ENCODE measurements around the gene KHDRBS2. TPM values are rescaled to one million over a fixed set of nuclear protein-coding genes. Genes with fewer than 3 reads are reported as not detected.

The KHDRBS2 gene
- total RNA-seq, 1 donor from 2014 or later: not detected

DNA sequence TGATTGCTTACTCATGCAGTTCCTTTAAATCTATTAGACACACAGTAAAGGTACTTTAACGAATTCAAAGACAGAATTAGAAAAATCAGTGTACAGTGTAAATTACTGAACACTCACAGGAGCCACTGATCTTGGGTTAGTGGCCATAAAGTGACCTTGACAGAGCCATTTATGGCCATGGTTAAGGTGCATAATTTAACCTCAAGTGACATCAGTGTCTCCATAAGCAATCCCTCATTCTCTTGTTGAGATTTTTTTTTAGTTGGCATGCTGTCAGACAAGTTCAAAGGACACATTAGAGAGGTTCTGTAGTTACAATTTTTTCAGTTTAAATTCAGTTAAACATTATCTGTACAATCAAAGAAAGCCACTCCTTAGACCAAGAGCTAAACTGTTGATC lies 334.4 kb downstream of the KHDRBS2 start:
- no peak for DNase-seq (ENCODE audit: low spot score)
- Mint-ChIP-seq H3K27me3 (ENCODE audit: low read depth) (no peaks in the 10 kb centered on the region), H3K27ac (no peak overlapping the region), H3K4me1 (ENCODE audit: low read depth) (no peaks in the 10 kb centered on the region), H3K9me3 (peaks cover 36% of the 10 kb centered on the region), H3K36me3 (ENCODE audit: low read depth) (no peaks in the 10 kb centered on the region), H3K4me3 (ENCODE audit: low read depth) (no peak overlapping the region)
- intact Hi-C loops (cut with micrococcal nuclease): no loop called here

DNA sequence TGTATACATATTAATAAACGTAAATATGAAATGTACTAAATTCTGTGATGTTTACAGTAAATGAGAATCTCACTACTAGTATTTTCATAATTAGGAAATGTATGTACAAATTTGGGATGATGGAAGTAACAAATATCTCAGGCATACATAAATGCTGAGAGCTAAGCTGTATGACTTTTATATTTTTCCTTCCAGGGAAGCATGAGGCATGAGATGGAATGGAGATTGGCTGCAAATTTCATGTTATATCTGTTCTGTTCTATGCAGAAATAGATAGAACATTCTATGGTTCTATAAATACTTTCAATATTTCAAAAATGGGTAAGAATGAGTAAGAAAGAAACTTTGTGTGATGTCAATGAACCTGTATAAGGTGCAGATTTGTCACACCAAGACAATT lies 335.2 kb downstream of the KHDRBS2 start:
- Mint-ChIP-seq H3K4me3 (ENCODE audit: low read depth) (no peak overlapping the region), H3K9me3 (peaks cover 34% of the 10 kb centered on the region), H3K36me3 (ENCODE audit: low read depth) (no peaks in the 10 kb centered on the region), H3K27me3 (ENCODE audit: low read depth) (no peaks in the 10 kb centered on the region), H3K4me1 (ENCODE audit: low read depth) (no peaks in the 10 kb centered on the region), H3K27ac (no peak overlapping the region)
- intact Hi-C loops (cut with micrococcal nuclease): no loop called here
- no peak for DNase-seq (ENCODE audit: low spot score)

DNA sequence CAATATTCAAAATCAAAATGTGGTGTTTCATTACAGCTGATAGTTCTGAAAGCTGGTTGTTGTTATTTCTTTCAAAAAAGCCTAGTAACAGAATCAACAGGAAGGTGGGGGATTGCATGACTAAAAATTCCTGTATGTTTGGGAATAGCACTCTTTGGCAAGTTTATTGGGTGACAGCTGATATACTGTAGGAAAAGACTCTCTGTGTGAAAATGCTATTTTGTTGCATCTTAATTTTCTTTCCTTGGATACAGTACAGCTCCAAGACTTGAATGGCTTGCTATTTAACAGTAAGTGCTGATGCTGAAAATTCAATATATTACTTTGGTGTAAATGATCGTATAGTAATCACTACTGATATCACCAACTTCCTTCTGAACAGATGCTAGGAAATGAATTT lies 336.1 kb downstream of the KHDRBS2 start:
- no peaks in the 10 kb centered on the region for H3K36me3 Mint-ChIP-seq (ENCODE audit: low read depth)
- no peaks in the 10 kb centered on the region for H3K4me1 Mint-ChIP-seq (ENCODE audit: low read depth)
- no peak for DNase-seq (ENCODE audit: low spot score)
- H3K27ac Mint-ChIP-seq: no peak overlapping the region
- no peaks in the 10 kb centered on the region for H3K27me3 Mint-ChIP-seq (ENCODE audit: low read depth)
- intact Hi-C loops (cut with micrococcal nuclease): no loop called here
- peaks cover 34% of the 10 kb centered on the region for H3K9me3 Mint-ChIP-seq
- H3K4me3 Mint-ChIP-seq (ENCODE audit: low read depth): no peak overlapping the region

DNA sequence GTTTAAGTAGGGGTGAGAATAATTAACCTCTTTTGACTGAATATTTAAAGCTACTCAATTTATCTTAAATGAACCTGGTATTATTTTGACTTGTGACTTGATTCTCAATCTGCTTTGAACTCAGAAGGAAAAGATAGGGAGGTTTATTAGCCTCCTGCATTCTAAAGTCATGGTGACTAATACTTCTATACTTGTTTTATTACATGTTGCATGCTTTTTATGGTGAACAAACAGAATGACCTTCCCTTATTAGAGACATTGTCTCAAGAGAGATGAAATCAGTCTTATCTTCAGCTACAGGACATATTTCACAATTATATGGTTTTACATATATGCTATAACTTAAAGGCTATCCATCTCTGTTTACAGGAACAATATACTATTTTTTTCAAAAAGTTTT lies 336.9 kb downstream of the KHDRBS2 start:
- Mint-ChIP-seq H3K4me3 (ENCODE audit: low read depth) (no peak overlapping the region), H3K27me3 (ENCODE audit: low read depth) (no peaks in the 10 kb centered on the region), H3K9me3 (peaks cover 36% of the 10 kb centered on the region), H3K36me3 (ENCODE audit: low read depth) (no peaks in the 10 kb centered on the region), H3K27ac (no peak overlapping the region), H3K4me1 (ENCODE audit: low read depth) (no peaks in the 10 kb centered on the region)
- intact Hi-C loops (cut with micrococcal nuclease): no loop called here
- no peak for DNase-seq (ENCODE audit: low spot score)

DNA sequence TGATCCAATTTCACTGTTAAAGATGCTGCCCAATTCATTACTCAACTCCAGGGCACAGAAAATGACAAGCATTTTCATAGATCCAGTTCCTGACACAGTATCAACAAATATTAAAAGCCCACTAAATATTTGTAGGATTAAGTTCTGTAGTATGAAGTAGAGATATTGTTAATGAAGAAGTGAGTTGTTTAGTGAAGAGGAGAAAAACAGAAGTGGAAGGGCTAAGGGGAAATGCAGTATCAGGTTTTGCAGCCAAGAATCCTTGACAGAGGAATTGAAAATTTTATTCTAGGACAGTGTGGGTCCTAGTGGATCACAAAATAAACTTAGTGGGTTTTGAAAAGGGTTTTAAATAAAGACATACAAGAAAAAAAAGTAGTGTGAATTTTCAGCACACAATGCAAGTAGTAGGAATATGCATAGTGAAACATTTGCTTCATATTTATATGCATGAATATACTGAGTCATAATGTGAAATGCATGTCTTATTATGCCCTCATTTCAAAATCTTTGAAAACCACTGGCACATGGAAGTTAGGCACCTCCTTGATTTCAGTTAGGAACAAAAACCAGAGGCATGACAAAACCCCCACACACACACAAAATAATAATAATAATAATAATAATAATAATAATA lies 338.6 kb downstream of the KHDRBS2 start:
- no peak for DNase-seq (ENCODE audit: low spot score)
- no peaks in the 10 kb centered on the region for H3K4me1 Mint-ChIP-seq (ENCODE audit: low read depth)
- intact Hi-C loops (cut with micrococcal nuclease): no loop called here
- no peak overlapping the region for H3K4me3 Mint-ChIP-seq (ENCODE audit: low read depth)
- no peaks in the 10 kb centered on the region for H3K36me3 Mint-ChIP-seq (ENCODE audit: low read depth)
- H3K27ac Mint-ChIP-seq: no peak overlapping the region
- H3K9me3 Mint-ChIP-seq: peaks cover 44% of the 10 kb centered on the region
- H3K27me3 Mint-ChIP-seq (ENCODE audit: low read depth): no peaks in the 10 kb centered on the region

DNA sequence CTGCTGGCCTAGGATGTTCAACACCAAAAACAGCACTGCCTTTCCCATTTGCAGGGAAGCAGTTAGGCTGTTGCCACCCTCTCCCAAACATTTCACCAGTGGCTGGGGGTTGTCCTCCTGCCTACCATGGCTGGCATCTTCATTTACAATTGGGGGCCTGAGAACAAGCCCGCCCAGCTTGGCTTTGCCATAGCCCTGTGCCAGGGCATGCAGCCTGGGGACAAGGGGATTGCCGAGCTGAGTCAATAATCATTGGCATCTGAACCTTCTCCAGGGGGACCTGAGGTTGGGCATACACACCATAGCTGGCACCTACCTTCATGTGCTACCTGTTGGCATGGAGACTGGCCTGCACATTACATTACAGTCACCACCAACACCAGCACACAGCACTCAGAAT lies 345.1 kb downstream of the KHDRBS2 start:
- intact Hi-C loops (cut with micrococcal nuclease): no loop called here

DNA sequence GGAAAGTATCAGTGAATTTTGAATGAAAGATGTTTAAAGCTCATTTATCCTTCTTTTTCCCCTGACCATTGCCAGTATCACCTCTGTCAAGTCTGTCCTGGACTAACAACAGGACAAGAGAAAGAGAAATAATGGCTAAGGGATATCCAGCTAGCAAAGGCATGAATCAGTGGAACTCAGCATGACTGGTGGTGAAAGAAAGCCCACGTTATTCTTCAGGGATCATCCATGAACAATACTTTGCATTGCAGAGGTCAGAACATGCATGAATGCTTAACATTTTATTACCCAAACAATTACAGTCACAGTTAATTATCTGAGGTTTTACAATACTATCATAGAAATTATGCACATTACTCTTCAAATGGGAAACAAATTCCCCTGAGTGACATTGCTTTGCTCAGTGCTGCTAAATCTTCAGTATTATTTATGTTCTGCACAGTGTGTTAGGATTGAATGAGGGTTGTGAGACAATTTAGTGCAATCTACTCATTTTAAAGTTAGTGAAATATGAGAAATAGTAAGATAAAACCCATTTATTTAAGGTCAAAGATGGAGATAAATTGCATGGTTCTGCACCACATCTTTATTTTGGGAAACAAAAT lies 350.7 kb downstream of the KHDRBS2 start:
- intact Hi-C loops (cut with micrococcal nuclease): no loop called here
- Mint-ChIP-seq H3K27me3 (ENCODE audit: low read depth) (no peaks in the 10 kb centered on the region), H3K36me3 (ENCODE audit: low read depth) (no peaks in the 10 kb centered on the region), H3K4me1 (ENCODE audit: low read depth) (no peaks in the 10 kb centered on the region), H3K27ac (no peak overlapping the region), H3K4me3 (ENCODE audit: low read depth) (no peak overlapping the region), H3K9me3 (peaks cover 38% of the 10 kb centered on the region)
- DNase-seq (ENCODE audit: low spot score): no peak

More for the DNA sequence above, 345.1 kb downstream of the KHDRBS2 start:
- no peak for DNase-seq (ENCODE audit: low spot score)
- Mint-ChIP-seq H3K27me3 (ENCODE audit: low read depth) (no peaks in the 10 kb centered on the region), H3K4me1 (ENCODE audit: low read depth) (no peaks in the 10 kb centered on the region), H3K27ac (no peak overlapping the region), H3K4me3 (ENCODE audit: low read depth) (no peak overlapping the region), H3K9me3 (peaks cover 57% of the 10 kb centered on the region), H3K36me3 (ENCODE audit: low read depth) (no peaks in the 10 kb centered on the region)

DNA sequence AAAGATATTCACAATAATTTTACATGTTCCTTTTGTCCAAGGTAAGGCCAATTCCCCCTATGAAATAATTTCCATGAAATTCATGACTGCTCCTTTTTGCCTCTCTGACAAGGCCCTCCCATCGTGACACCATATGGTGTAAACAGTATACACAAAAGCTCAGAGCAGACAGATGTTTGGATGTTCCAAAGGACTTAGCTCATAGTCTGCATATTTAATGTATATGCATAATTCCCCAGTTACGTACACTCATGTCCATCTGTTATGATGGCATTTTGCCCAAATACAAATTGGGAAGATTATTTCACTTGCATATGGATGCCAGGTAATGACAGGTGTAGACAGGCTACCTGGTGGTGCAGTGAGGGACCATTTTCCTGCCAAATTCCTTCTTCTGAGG lies 376.5 kb downstream of the KHDRBS2 start:
- H3K4me3 Mint-ChIP-seq (ENCODE audit: low read depth): no peak overlapping the region
- no peaks in the 10 kb centered on the region for H3K36me3 Mint-ChIP-seq (ENCODE audit: low read depth)
- no peaks in the 10 kb centered on the region for H3K4me1 Mint-ChIP-seq (ENCODE audit: low read depth)
- H3K27ac Mint-ChIP-seq: no peak overlapping the region
- no peaks in the 10 kb centered on the region for H3K27me3 Mint-ChIP-seq (ENCODE audit: low read depth)
- H3K9me3 Mint-ChIP-seq: peaks cover 45% of the 10 kb centered on the region
- intact Hi-C loops (cut with micrococcal nuclease): no loop called here
- DNase-seq (ENCODE audit: low spot score): no peak

DNA sequence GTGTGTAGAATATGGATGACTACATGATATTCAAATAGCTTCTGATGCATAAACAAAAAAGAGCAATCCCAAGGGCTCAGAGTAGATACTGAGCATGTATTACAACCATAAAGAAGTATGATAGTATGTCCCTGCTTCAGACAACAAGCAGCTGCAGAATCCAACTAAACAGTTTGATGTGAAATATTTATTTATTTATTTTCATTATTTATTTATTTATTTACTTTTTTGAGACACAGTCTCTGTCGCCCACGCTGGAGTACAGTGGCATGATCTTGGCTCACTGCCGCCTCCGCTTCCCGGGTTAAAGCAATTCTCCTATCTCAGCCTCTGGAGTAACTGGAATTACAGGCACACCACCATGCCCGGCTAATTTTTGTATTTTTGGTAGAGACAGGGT lies 384.3 kb downstream of the KHDRBS2 start:
- no peak for DNase-seq (ENCODE audit: low spot score)
- no peaks in the 10 kb centered on the region for H3K36me3 Mint-ChIP-seq (ENCODE audit: low read depth)
- no peaks in the 10 kb centered on the region for H3K4me1 Mint-ChIP-seq (ENCODE audit: low read depth)
- intact Hi-C loops (cut with micrococcal nuclease): no loop called here
- H3K27ac Mint-ChIP-seq: no peak overlapping the region
- no peaks in the 10 kb centered on the region for H3K27me3 Mint-ChIP-seq (ENCODE audit: low read depth)
- peaks cover 35% of the 10 kb centered on the region for H3K9me3 Mint-ChIP-seq
- no peak overlapping the region for H3K4me3 Mint-ChIP-seq (ENCODE audit: low read depth)

DNA sequence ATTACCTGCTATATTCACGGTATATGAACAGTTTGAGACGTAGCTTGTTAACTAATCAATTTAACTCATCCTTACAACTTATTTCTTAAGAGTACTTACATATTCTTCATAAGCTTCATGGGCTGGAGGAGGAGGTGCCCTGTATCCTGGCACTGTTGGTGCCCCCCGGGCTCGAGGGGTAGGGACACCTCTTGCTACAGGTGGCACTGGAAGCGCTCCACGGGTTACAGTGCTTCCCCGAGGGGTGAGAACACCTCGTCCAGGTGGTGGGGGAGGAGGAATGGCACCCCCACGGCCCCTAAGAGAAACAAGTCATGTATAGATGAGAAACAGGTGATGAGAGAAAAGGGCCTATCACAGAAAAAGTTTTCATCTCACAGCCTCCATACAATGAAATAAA lies 391.5 kb downstream of the KHDRBS2 start:
- Mint-ChIP-seq H3K4me3 (ENCODE audit: low read depth) (no peak overlapping the region), H3K9me3 (peaks cover 36% of the 10 kb centered on the region), H3K27ac (no peak overlapping the region), H3K36me3 (ENCODE audit: low read depth) (no peaks in the 10 kb centered on the region), H3K4me1 (ENCODE audit: low read depth) (no peaks in the 10 kb centered on the region), H3K27me3 (ENCODE audit: low read depth) (no peaks in the 10 kb centered on the region)
- no peak for DNase-seq (ENCODE audit: low spot score)
- intact Hi-C loops (cut with micrococcal nuclease): no loop called here

DNA sequence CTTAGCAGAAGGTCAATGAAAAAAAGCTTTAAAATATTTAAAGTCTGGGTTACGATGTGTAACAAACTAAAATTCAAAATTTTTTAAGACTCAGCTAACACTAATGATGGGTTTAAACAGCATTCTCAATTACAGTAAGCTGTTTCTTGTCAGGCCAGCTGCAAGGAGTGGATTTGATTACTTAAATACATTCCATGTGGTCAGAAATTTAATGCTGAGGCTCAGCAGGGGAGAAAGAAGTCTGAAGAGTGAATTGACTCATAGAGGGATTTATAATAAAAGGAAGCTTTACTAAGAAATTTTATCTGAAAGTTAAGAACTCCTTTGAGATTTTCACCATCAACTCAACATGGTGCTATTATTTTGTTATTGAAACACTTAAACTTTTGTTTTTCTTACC lies 398.6 kb downstream of the KHDRBS2 start:
- H3K27me3 Mint-ChIP-seq (ENCODE audit: low read depth): no peaks in the 10 kb centered on the region
- no peak overlapping the region for H3K4me3 Mint-ChIP-seq (ENCODE audit: low read depth)
- H3K36me3 Mint-ChIP-seq (ENCODE audit: low read depth): no peaks in the 10 kb centered on the region
- H3K4me1 Mint-ChIP-seq (ENCODE audit: low read depth): no peaks in the 10 kb centered on the region
- no peak overlapping the region for H3K27ac Mint-ChIP-seq
- DNase-seq (ENCODE audit: low spot score): no peak
- intact Hi-C loops (cut with micrococcal nuclease): no loop called here
- peaks cover 41% of the 10 kb centered on the region for H3K9me3 Mint-ChIP-seq

DNA sequence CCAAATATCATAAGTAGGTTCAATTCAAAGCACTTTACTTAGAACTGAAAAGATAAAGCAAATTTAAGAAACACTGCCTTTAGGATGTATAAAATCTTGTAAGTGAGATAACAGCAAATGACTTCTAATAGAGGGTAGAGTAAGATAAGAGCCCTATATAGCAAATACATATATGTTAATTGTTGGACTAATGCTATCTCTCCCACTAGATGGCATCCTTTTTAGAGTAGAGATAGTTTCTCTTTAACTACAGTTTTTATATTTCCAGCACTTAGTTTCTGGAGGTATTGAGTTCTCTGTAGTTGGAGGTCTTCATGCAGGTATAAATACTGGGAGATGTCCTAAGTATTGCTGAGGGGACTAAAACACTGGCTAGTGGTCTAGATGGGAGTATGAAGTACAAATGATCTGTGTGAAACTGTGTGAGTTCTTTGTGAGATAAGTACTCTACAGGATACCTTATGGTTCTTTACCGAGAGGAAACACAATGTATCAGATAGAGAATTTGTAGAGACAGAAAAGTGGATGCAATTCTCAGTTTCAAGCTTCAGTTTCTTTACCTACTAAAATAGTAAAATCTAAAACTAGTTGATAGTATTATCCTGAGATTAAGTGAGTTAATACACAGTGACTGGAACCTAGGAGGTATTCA lies 399.3 kb downstream of the KHDRBS2 start:
- intact Hi-C loops (cut with micrococcal nuclease): no loop called here
- DNase-seq (ENCODE audit: low spot score): no peak
- Mint-ChIP-seq H3K4me1 (ENCODE audit: low read depth) (no peaks in the 10 kb centered on the region), H3K27ac (no peak overlapping the region), H3K36me3 (ENCODE audit: low read depth) (no peaks in the 10 kb centered on the region), H3K9me3 (peaks cover 41% of the 10 kb centered on the region), H3K4me3 (ENCODE audit: low read depth) (no peak overlapping the region), H3K27me3 (ENCODE audit: low read depth) (no peaks in the 10 kb centered on the region)

DNA sequence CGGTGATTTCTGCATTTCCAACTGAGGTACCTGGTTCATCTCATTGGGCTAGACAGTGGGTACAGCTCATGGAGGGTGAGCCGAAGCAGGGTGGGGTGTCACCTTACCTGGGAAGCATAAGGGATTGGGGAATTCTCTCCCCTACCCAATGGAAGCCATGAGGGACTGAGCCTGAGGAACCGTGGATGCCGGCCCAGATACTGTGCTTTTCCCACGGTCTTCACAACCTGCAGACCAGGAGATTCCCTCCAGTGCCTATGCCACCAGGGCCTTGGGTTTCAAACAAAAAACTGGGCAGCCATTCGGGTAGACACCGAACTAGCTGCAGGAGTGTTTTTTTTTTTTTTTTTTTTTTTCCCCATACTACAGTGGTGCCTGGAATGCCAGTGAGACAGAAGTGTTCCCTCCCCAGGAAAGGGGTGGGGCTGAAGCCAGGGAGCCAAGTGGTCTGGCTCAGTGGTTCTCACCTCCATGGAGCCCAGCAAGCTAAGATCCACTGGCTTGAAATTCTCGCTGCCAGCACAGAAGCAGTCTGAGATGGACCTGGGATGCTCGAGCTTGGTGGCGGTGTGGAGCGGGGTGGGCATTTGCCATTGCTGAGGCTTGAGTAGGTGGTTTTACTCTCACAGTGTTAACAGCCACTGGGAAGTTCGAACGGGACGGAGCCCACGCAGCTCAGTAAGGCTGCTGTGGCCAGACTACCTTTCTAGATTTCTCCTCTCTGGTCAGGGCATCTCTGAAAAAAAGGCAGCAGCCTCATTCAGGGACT lies 416.2 kb downstream of the KHDRBS2 start:
- no peak overlapping the region for H3K27ac Mint-ChIP-seq
- no peak for DNase-seq (ENCODE audit: low spot score)
- H3K4me3 Mint-ChIP-seq (ENCODE audit: low read depth): no peak overlapping the region
- no peaks in the 10 kb centered on the region for H3K36me3 Mint-ChIP-seq (ENCODE audit: low read depth)
- intact Hi-C loops (cut with micrococcal nuclease): no loop called here
- no peaks in the 10 kb centered on the region for H3K4me1 Mint-ChIP-seq (ENCODE audit: low read depth)
- H3K9me3 Mint-ChIP-seq: peaks cover 46% of the 10 kb centered on the region
- no peaks in the 10 kb centered on the region for H3K27me3 Mint-ChIP-seq (ENCODE audit: low read depth)

Measured in activated T-helper 2 cell treated with anti-CD3 and anti-CD28 coated beads, Interferon-gamma antibody, Interleukin-2, Interleukin-4, amounts not matched to agents 10 μg/mL and 5 μg/mL and 100 μg/mL, durations not matched to agents 14 hours and 24 hours and 36 hours (primary cell).